ENCODE results near the gene RGL2. TPM values are rescaled to one million over a fixed set of nuclear protein-coding genes. Genes with fewer than 3 reads are reported as not detected.

Gene RGL2
- polyA plus RNA-seq, 2 of the 4 experiments (the other 2 are of a cell fraction), result 11.6 to 13.9 TPM

GRCh38 chr6:33271468-33272274, 27.1 kb downstream of the RGL2 start, which contains the start of the genes RPS18 and VPS52 (continued):
- TF ChIP-seq BCL3 (IDR thresholded peaks at IDR 0.05) (peak; percentile 75; the same call in 2 of the 3 replicates), HEYL (CRISPR knock-in tag; IDR thresholded peaks at IDR 0.05) (no peak), POLR2A (IDR thresholded peaks at IDR 0.05; ENCODE audit: low read length) (peak; percentile 98), EHMT2 (IDR thresholded peaks at IDR 0.05; ENCODE audit: low read depth) (no peak), TP53 (CRISPR knock-in tag; IDR thresholded peaks at IDR 0.05) (no peak), EP300 (IDR thresholded peaks at IDR 0.05) (no peak), E2F6 (IDR thresholded peaks at IDR 0.05; ENCODE audit: borderline replicate concordance, low read depth) (no peak), RFX5 (IDR thresholded peaks at IDR 0.05) (no peak), JUN (IDR thresholded peaks at IDR 0.05) (peak; percentile 85 to 97), MAZ (IDR thresholded peaks at IDR 0.05; ENCODE audit: borderline replicate concordance, low read depth, low read length) (no peak), BHLHE40 (IDR thresholded peaks at IDR 0.05; ENCODE audit: low read depth, low read length) (no peak), FOSB (CRISPR knock-in tag; IDR thresholded peaks at IDR 0.05) (no peak), ZFP36 (IDR thresholded peaks at IDR 0.05; ENCODE audit: borderline replicate concordance, partially characterized antibody) (no peak), KDM1A (IDR thresholded peaks at IDR 0.05; ENCODE audit: low read depth) (no peak), NPAS2 (CRISPR knock-in tag; IDR thresholded peaks at IDR 0.05; ENCODE audit: borderline replicate concordance) (no peak), RAD21 (conservative IDR thresholded peaks at IDR 0.05 in 1 of 2, IDR thresholded peaks at IDR 0.05 in 1 of 2) (no peak), ZC3H11A (IDR thresholded peaks at IDR 0.05) (no peak), HOXB13 (CRISPR knock-in tag; IDR thresholded peaks at IDR 0.05; ENCODE audit: low read depth) (no peak), RARB (CRISPR knock-in tag; IDR thresholded peaks at IDR 0.05) (no peak)
- TF ChIP-seq, protein P1, sequence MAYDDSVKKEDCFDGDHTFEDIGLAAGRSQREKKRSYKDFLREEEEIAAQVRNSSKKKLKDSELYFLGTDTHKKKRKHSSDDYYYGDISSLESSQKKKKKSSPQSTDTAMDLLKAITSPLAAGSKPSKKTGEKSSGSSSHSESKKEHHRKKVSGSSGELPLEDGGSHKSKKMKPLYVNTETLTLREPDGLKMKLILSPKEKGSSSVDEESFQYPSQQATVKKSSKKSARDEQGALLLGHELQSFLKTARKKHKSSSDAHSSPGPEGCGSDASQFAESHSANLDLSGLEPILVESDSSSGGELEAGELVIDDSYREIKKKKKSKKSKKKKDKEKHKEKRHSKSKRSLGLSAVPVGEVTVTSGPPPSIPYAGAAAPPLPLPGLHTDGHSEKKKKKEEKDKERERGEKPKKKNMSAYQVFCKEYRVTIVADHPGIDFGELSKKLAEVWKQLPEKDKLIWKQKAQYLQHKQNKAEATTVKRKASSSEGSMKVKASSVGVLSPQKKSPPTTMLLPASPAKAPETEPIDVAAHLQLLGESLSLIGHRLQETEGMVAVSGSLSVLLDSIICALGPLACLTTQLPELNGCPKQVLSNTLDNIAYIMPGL (CRISPR knock-in tag; IDR thresholded peaks at IDR 0.05; ENCODE audit: borderline replicate concordance), result no peak
- TF ChIP-seq, protein P2, sequence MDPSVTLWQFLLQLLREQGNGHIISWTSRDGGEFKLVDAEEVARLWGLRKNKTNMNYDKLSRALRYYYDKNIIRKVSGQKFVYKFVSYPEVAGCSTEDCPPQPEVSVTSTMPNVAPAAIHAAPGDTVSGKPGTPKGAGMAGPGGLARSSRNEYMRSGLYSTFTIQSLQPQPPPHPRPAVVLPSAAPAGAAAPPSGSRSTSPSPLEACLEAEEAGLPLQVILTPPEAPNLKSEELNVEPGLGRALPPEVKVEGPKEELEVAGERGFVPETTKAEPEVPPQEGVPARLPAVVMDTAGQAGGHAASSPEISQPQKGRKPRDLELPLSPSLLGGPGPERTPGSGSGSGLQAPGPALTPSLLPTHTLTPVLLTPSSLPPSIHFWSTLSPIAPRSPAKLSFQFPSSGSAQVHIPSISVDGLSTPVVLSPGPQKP (IDR thresholded peaks at IDR 0.05; ENCODE audit: low read depth, low read length), result no peak
- TF ChIP-seq, protein P3, sequence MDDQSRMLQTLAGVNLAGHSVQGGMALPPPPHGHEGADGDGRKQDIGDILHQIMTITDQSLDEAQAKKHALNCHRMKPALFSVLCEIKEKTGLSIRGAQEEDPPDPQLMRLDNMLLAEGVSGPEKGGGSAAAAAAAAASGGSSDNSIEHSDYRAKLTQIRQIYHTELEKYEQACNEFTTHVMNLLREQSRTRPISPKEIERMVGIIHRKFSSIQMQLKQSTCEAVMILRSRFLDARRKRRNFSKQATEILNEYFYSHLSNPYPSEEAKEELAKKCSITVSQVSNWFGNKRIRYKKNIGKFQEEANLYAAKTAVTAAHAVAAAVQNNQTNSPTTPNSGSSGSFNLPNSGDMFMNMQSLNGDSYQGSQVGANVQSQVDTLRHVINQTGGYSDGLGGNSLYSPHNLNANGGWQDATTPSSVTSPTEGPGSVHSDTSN (IDR thresholded peaks at IDR 0.05), result no peak

All from A549 (cell line).